Stimulated activated CD8-positive, alpha-beta memory T cell treated with anti-CD3 and anti-CD28 coated beads, Interleukin-7, amount 100 ng/mL, for 4 hours (primary cell): ENCODE measurements around the gene FAM168A.
"Not testable (repeated sequence)": the region's sequence is repeated elsewhere in the genome, so short reads cannot be mapped to it uniquely, and the experiment has no call there.

Experiments used
- DNase-seq, 2 donors: peaks; one replicate each; pipeline ENCODE4 v3.0.0-alpha.2; 2020; ENCODE audit warnings: low read depth in 2 of 2

FAM168A gene

GRCh38 chr11:73468590-73469161 lies 129.2 kb downstream of the FAM168A start:
- no peak for DNase-seq

GRCh38 chr11:73467505-73467904 lies 130.4 kb downstream of the FAM168A start:
- no peak for DNase-seq

GRCh38 chr11:73466643-73467042 lies 131.3 kb downstream of the FAM168A start:
- no peak for DNase-seq

- no peak for DNase-seq
Observed at GRCh38 chr11:73465871-73466270, 132.0 kb downstream of the FAM168A start.

GRCh38 chr11:73465023-73465675 lies 132.8 kb downstream of the FAM168A start:
- no peak for DNase-seq

- DNase-seq: no peak
Observed at GRCh38 chr11:73464347-73464746, 133.6 kb downstream of the FAM168A start.

GRCh38 chr11:73463359-73463758 lies 134.6 kb downstream of the FAM168A start:
- no peak for DNase-seq

GRCh38 chr11:73461964-73462363 lies 135.9 kb downstream of the FAM168A start:
- DNase-seq: no peak

GRCh38 chr11:73461335-73461840 lies 136.5 kb downstream of the FAM168A start:
- DNase-seq: no peak

GRCh38 chr11:73458201-73458600 lies 139.7 kb downstream of the FAM168A start:
- no peak for DNase-seq

- DNase-seq: no peak
Observed at GRCh38 chr11:73454987-73455386, 142.9 kb downstream of the FAM168A start.

GRCh38 chr11:73453562-73453961 lies 144.3 kb downstream of the FAM168A start:
- no peak for DNase-seq

GRCh38 chr11:73452726-73453125 lies 145.2 kb downstream of the FAM168A start:
- DNase-seq: no peak

- no peak for DNase-seq
Observed at GRCh38 chr11:73451896-73452295, 146.0 kb downstream of the FAM168A start.

GRCh38 chr11:73446766-73447165 lies 151.1 kb downstream of the FAM168A start:
- DNase-seq: no peak

- DNase-seq: no peak
Observed at GRCh38 chr11:73445980-73446379, 151.9 kb downstream of the FAM168A start.

GRCh38 chr11:73439002-73439843 lies 158.7 kb downstream of the FAM168A start:
- DNase-seq: no peak

GRCh38 chr11:73436859-73437258 lies 161.1 kb downstream of the FAM168A start:
- DNase-seq: not testable (repeated sequence)

- DNase-seq: no peak
Observed at GRCh38 chr11:73431396-73431795, 166.5 kb downstream of the FAM168A start.

GRCh38 chr11:73430326-73430725 lies 167.6 kb downstream of the FAM168A start:
- no peak for DNase-seq

- DNase-seq: no peak
Observed at GRCh38 chr11:73429121-73429750, 168.7 kb downstream of the FAM168A start.

GRCh38 chr11:73428699-73429098 lies 169.2 kb downstream of the FAM168A start:
- no peak for DNase-seq
